Colonic mucosa (tissue), 4 donors: ENCODE measurements around the gene ACOT2. TPM values are rescaled to one million over a fixed set of nuclear protein-coding genes. Genes with fewer than 3 reads are reported as not detected.
"Not testable (repeated sequence)": the region's sequence is repeated elsewhere in the genome, so short reads cannot be mapped to it uniquely, and the experiment has no call there.

Source experiments
- DNase-seq: peaks from one replicate; pipeline ENCODE4 v3.0.0-alpha.2; 2020
- H3K27ac ChIP-seq: fragments of 200-600 bp; one replicate; pipeline ENCODE4 v1.8.0; 2021
- H3K27me3 ChIP-seq: fragments of 200-600 bp; one replicate; pipeline ENCODE4 v1.8.0; 2021
- H3K36me3 ChIP-seq: fragments of 200-600 bp; one replicate; pipeline ENCODE4 v1.8.0; 2021
- H3K4me1 ChIP-seq: fragments of 200-600 bp; one replicate; pipeline ENCODE4 v1.8.0; 2021; ENCODE audit warnings: mild to moderate bottlenecking
- H3K4me3 ChIP-seq: fragments of 200-600 bp; one replicate; pipeline ENCODE4 v1.8.0; 2021
- H3K9ac ChIP-seq, 2 donors: one replicate each; pipeline ENCODE4 v1.7.0; 2013; ENCODE audit warnings: control low read depth in 2 of 2, low read depth in 2 of 2, low read length in 2 of 2
- H3K9me3 ChIP-seq: fragments of 200-600 bp; one replicate; pipeline ENCODE4 v1.8.0; 2021
- intact Hi-C: fragments of 100-400 bp; cut with DNase I; formaldehyde crosslinking; loops from one replicate; pipeline ENCODE4 v1.14.1; 2022
- total RNA-seq, 2 donors: library from RNA; stranded (reverse); fragmentation: NEBNext Ultra II Directional in 1 of 2; extraction: Animal tissue kit (Norgen Biotek cat#: 25700) in 1 of 2; gene quantifications; one replicate each; pipeline ENCODE4 v1.2.1, GENCODE V29; 2021
- TF ChIP-seq, protein P1 (sequence below): fragments of 200-600 bp; IDR thresholded peaks from one replicate; pipeline ENCODE4 v1.8.0; 2022; ENCODE audit warnings: antibody characterized with exemption, mild to moderate bottlenecking
- donor health status: healthy.
- donor health status: DM: no; HTN: no; CAD: no.
- donor health status: DM: no; HTN: no; CAD: no.

The ACOT2 gene, protein sequence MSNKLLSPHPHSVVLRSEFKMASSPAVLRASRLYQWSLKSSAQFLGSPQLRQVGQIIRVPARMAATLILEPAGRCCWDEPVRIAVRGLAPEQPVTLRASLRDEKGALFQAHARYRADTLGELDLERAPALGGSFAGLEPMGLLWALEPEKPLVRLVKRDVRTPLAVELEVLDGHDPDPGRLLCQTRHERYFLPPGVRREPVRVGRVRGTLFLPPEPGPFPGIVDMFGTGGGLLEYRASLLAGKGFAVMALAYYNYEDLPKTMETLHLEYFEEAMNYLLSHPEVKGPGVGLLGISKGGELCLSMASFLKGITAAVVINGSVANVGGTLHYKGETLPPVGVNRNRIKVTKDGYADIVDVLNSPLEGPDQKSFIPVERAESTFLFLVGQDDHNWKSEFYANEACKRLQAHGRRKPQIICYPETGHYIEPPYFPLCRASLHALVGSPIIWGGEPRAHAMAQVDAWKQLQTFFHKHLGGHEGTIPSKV
- total RNA-seq, result 10 to 100 TPM; 24.3 to 44.2 TPM

DNA sequence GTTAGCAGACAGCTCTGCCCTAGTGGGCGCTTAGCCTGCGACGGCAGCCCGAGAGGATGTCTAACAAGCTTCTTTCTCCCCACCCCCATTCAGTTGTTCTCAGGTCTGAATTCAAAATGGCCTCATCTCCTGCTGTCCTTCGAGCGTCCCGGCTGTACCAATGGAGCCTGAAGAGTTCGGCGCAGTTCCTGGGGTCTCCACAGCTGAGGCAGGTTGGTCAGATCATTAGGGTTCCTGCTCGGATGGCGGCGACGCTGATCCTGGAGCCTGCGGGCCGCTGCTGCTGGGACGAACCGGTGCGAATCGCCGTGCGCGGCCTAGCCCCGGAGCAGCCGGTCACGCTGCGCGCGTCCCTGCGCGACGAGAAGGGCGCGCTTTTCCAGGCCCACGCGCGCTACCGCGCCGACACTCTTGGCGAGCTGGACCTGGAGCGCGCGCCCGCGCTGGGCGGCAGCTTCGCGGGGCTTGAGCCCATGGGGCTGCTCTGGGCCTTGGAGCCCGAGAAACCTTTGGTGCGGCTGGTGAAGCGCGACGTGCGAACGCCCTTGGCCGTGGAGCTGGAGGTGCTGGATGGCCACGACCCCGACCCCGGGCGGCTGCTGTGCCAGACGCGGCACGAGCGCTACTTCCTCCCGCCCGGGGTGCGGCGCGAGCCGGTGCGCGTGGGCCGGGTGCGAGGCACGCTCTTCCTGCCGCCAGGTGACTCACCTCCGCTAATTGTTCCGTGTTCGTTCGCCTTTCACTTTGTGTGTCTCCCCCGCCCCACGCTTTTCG lies at the start of gene ACOT2:
ACOT2 (plus strand) TSS at position 29 of the 774 bp plus-strand sequence; CDS start at position 57, 28 bp downstream.
- peaks cover 10% of the 10 kb centered on the region for H3K4me1 ChIP-seq
- H3K36me3 ChIP-seq, H3K9me3 ChIP-seq, intact Hi-C loops, H3K27me3 ChIP-seq: not testable (repeated sequence)
- peak within 1 kb of the TSS; percentile 52 to 81 for H3K9ac ChIP-seq
- peak within 1 kb of the TSS; percentile 89 for H3K27ac ChIP-seq
- H3K4me3 ChIP-seq, result peak within 1 kb of the TSS; percentile 65
- DNase-seq, result peak; percentile 86

DNA sequence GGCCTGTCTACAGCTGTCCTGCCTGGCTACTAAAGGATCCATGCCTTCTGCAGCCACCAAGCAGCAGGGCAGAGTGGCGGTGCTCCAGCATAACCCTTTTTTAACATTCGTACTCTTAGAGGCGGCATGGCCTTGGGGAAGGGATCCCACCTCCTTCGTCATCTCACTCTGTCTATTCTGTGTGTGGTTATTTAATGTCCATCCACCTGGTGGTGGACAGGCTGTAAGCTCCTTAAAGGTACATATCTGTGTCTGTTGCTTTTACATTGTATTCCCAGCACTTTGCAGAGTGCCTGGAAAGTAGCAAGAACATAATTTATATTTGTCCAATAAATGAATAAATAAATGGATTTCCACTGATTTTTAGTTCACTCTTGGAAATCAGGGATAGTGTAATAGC lies 47.8 kb upstream of the ACOT2 start:
- Histone ChIP-seq H3K36me3 (no peaks in the 10 kb centered on the region), H3K9ac (no peak overlapping the region), H3K4me3 (no peak overlapping the region), H3K9me3 (no peaks in the 10 kb centered on the region), H3K27ac (no peak overlapping the region), H3K27me3 (no peaks in the 10 kb centered on the region), H3K4me1 (no peaks in the 10 kb centered on the region)
- intact Hi-C loops, result loop anchor here (10.0 kb wide), 1 partner anchor 104 kb away; no protein-coding TSS in a partner anchor
- DNase-seq, result no peak
- TF ChIP-seq, protein P1, sequence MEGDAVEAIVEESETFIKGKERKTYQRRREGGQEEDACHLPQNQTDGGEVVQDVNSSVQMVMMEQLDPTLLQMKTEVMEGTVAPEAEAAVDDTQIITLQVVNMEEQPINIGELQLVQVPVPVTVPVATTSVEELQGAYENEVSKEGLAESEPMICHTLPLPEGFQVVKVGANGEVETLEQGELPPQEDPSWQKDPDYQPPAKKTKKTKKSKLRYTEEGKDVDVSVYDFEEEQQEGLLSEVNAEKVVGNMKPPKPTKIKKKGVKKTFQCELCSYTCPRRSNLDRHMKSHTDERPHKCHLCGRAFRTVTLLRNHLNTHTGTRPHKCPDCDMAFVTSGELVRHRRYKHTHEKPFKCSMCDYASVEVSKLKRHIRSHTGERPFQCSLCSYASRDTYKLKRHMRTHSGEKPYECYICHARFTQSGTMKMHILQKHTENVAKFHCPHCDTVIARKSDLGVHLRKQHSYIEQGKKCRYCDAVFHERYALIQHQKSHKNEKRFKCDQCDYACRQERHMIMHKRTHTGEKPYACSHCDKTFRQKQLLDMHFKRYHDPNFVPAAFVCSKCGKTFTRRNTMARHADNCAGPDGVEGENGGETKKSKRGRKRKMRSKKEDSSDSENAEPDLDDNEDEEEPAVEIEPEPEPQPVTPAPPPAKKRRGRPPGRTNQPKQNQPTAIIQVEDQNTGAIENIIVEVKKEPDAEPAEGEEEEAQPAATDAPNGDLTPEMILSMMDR, result no peak

DNA sequence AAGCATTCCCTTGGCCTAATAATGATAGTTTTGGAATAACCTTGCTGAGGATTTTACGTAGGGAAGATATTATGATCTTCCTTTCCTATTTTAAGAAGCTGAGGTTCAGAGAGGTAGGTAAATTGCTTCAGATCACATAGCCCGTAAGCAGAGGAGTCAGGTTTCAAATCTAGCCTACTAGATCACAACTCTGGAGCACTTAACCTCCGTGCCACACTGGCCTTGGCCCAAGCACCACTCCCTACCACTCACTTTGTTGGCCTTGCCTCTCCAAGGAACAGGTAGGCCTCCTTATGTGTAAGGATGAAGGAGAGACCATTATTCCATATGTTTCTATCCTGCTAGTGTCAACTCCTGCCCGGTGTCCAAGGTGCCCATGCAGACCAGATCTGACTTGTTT lies 44.5 kb upstream of the ACOT2 start:
- H3K36me3 ChIP-seq, result no peaks in the 10 kb centered on the region
- TF ChIP-seq, protein P1, result no peak
- H3K27ac ChIP-seq, result no peak overlapping the region
- H3K4me3 ChIP-seq, result no peak overlapping the region
- H3K27me3 ChIP-seq, result no peaks in the 10 kb centered on the region
- no peaks in the 10 kb centered on the region for H3K9me3 ChIP-seq
- H3K4me1 ChIP-seq, result no peaks in the 10 kb centered on the region
- intact Hi-C loops, result loop anchor here (10.0 kb wide), 1 partner anchor 100 kb away; no protein-coding TSS in a partner anchor
- DNase-seq, result no peak
- no peak overlapping the region for H3K9ac ChIP-seq

DNA sequence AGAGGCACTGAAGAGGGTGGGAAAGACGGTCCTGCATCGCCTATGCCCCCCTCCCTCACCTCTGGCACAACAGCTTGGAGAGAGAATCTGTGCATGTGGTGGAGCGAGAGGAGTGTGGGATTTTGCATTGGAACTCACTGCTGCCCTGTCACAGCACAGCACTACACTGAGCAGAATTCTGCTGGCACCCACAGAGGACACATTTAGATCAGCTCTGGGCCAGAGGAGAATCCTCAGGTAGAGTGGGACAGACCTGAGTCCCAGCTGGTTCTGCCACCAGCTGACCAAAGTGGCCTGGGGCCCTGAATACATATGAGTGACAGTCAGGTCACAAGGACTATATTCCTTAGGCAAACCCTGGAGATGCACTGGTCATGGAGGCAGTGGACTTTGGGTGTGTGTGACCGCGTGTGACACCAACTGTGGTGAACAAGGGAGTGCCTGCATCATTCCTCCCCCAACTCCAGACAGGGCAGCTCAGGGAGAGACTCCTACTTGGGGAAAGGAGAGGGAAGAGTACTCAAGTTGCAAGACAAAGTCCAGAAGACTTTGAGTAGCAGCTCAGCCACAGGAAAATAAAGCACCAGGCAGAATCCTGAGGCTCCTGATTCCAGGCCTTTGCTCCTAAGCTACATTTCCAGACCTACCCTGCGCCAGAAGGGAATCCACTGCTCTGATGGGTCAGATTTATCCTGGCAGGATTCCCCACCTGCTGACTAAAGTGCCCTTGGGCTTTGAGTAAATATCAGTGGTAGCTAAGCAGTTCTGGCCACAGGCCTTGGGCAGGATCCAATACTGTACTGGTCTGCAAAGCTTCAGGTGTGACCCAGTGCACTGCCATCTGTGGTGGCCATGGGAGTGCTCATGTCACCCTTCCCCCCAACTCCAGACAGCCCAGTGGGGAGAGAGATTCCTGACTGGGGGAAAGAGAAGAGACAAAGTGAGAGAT lies 42.7 kb upstream of the ACOT2 start:
- DNase-seq, result no peak
- intact Hi-C loops, result loop anchor here (10.0 kb wide), 1 partner anchor 98 kb away; no protein-coding TSS in a partner anchor
- H3K36me3 ChIP-seq, result no peaks in the 10 kb centered on the region
- H3K27ac ChIP-seq, result no peak overlapping the region
- H3K27me3 ChIP-seq, result no peaks in the 10 kb centered on the region
- no peak overlapping the region for H3K9ac ChIP-seq
- TF ChIP-seq, protein P1, result no peak
- H3K4me1 ChIP-seq, result no peaks in the 10 kb centered on the region
- no peak overlapping the region for H3K4me3 ChIP-seq
- no peaks in the 10 kb centered on the region for H3K9me3 ChIP-seq

DNA sequence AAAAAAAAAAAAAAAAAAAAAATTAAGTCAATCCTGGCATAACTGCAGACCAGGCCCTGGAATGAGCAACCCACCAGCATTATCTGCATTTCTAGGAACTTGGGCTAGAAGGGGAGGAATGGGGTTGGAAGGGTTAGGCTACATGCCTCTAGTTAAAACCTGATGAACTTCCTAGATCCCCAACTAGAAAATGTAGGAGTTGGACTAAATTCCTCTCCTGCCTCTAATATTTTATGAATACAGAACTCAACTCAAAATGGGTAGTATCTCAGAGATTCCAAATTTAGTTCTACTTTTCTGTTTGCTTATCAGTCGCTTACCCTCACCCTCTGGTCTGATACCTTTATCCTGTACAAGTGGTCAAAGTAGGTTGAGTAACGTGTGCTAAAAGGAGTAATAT lies 39.7 kb upstream of the ACOT2 start:
- not testable (repeated sequence) for H3K9ac ChIP-seq, H3K36me3 ChIP-seq, H3K9me3 ChIP-seq, H3K4me3 ChIP-seq, H3K4me1 ChIP-seq, DNase-seq, H3K27ac ChIP-seq, H3K27me3 ChIP-seq
- intact Hi-C loops, result loop anchor here (10.0 kb wide), 1 partner anchor 95 kb away; no protein-coding TSS in a partner anchor

DNA sequence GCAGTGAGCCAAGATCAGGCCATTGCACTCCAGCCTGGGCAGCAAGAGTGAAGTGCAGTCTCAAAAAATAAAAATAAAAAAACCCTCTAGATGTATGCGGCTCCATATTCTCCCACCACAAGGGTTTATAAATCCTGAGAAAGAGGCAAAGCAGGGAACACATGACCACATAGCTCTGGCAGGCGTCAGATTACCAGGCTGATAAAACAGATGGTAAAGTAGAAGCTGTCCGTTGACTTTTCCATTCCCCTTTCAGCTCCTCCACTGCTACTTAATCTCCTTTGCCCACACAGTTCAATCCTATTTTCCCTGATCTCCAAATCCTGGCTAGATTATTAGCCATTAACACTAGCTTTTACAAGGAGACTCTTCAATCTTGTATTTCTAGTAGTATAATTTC lies 37.0 kb upstream of the ACOT2 start:
- intact Hi-C loops, H3K9ac ChIP-seq, H3K27ac ChIP-seq, H3K27me3 ChIP-seq, H3K36me3 ChIP-seq, H3K4me1 ChIP-seq, H3K9me3 ChIP-seq, H3K4me3 ChIP-seq, DNase-seq: not testable (repeated sequence)

DNA sequence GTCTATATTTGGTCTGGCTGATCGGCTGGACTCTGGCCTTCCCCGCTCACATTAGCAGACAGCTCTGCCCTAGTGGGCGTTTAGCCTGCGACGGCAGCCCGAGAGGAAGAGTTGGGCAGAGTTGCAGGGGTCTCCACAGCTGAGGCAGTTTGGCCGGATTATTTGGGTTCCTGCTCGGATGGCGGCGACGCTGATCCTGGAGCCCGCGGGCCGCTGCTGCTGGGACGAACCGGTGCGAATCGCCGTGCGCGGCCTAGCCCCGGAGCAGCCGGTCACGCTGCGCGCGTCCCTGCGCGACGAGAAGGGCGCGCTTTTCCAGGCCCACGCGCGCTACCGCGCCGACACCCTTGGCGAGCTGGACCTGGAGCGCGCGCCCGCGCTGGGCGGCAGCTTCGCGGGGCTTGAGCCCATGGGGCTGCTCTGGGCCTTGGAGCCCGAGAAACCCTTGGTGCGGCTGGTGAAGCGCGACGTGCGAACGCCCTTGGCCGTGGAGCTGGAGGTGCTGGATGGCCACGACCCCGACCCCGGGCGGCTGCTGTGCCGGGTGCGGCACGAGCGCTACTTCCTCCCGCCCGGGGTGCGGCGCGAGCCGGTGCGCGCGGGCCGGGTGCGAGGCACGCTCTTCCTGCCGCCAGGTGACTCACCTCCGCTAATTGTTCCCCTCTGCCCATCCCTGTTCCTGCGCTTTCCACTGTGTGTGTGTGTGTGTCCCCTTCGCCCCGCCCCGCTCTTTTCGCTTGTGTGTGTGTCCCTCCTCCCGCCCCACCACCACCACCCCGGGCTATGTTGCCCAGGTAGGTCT lies 31.6 kb upstream of the ACOT2 start:
- H3K4me1 ChIP-seq, H3K9me3 ChIP-seq, H3K36me3 ChIP-seq, intact Hi-C loops, H3K4me3 ChIP-seq, H3K27ac ChIP-seq, H3K27me3 ChIP-seq: not testable (repeated sequence)
- peak; percentile 92 for DNase-seq
- peak overlapping the region in 1 of 2 donors; percentile 66 for H3K9ac ChIP-seq

DNA sequence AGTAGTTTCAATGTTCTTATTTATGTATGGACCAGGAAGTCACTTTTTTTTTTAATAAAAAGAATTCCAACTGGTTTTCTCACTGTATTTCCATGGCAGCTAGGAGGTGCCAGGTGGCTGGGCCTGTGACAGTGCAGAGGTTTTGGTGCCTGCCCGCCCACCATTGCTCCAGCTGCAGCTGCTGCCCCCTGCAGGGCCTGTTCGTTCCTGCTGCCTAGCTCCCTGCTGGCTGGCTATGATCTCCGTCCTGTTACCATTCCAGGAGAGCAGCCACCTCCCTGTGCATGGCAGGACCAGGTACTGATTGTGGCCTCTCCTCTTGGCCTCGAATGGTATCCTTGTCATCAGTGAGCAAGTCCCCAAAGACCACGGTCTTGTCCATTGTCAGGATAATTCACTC lies 30.0 kb upstream of the ACOT2 start:
- H3K4me1 ChIP-seq, H3K27ac ChIP-seq, H3K9me3 ChIP-seq, H3K27me3 ChIP-seq, H3K36me3 ChIP-seq, H3K4me3 ChIP-seq, H3K9ac ChIP-seq, intact Hi-C loops: not testable (repeated sequence)
- DNase-seq, result peak; percentile 65

DNA sequence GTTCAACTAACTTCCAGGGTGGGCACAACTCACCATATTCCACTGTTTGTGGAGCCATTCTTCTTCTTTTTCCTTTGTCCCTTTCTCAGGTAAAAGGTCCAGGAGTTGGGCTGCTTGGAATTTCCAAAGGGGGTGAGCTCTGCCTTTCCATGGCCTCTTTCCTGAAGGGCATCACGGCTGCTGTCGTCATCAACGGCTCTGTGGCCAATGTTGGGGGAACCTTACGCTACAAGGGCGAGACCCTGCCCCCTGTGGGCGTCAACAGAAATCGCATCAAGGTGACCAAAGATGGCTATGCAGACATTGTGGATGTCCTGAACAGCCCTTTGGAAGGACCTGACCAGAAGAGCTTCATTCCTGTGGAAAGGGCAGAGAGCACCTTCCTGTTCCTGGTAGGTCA lies 26.1 kb upstream of the ACOT2 start:
- H3K4me1 ChIP-seq, H3K27me3 ChIP-seq, H3K4me3 ChIP-seq, DNase-seq, H3K9me3 ChIP-seq, H3K27ac ChIP-seq, intact Hi-C loops, H3K36me3 ChIP-seq, H3K9ac ChIP-seq: not testable (repeated sequence)
